GM18511 (cell line): ENCODE measurements around the gene SPOCK1.
"Not testable (repeated sequence)": the region's sequence is repeated elsewhere in the genome, so short reads cannot be mapped to it uniquely, and the experiment has no call there.

Experiments used
- ATAC-seq: cut with Tn5 transposase; IDR thresholded peaks from one replicate; pipeline ENCODE4 v1.9.1; 2021; ENCODE audit warnings: mild to moderate bottlenecking, moderate library complexity; ENCODE audit not compliant: unreplicated experiment

SPOCK1 gene

GRCh38 chr5:137268646-137269045, 230.5 kb downstream of the SPOCK1 start:
- no peak for ATAC-seq

- ATAC-seq = no peak
Observed at GRCh38 chr5:137266186-137266585, 232.9 kb downstream of the SPOCK1 start.

GRCh38 chr5:137265457-137265856, 233.7 kb downstream of the SPOCK1 start:
- ATAC-seq = no peak

GRCh38 chr5:137264573-137264972, 234.6 kb downstream of the SPOCK1 start:
- no peak for ATAC-seq

GRCh38 chr5:137264041-137264440, 235.1 kb downstream of the SPOCK1 start:
- ATAC-seq = no peak

GRCh38 chr5:137263371-137264005, 235.6 kb downstream of the SPOCK1 start:
- ATAC-seq = no peak

GRCh38 chr5:137262818-137263217, 236.3 kb downstream of the SPOCK1 start:
- no peak for ATAC-seq

- no peak for ATAC-seq
Observed at GRCh38 chr5:137260820-137261695, 238.1 kb downstream of the SPOCK1 start.

- ATAC-seq = not testable (repeated sequence)
Observed at GRCh38 chr5:137259115-137259514, 240.0 kb downstream of the SPOCK1 start.

GRCh38 chr5:137254119-137255090, 244.7 kb downstream of the SPOCK1 start:
- ATAC-seq = no peak

- no peak for ATAC-seq
Observed at GRCh38 chr5:137252512-137252911, 246.6 kb downstream of the SPOCK1 start.

GRCh38 chr5:137250421-137250820, 248.7 kb downstream of the SPOCK1 start:
- no peak for ATAC-seq

- no peak for ATAC-seq
Observed at GRCh38 chr5:137248527-137248926, 250.6 kb downstream of the SPOCK1 start.

- ATAC-seq = no peak
Observed at GRCh38 chr5:137245438-137245837, 253.7 kb downstream of the SPOCK1 start.

GRCh38 chr5:137240285-137240684, 258.8 kb downstream of the SPOCK1 start:
- ATAC-seq = no peak

- ATAC-seq = no peak
Observed at GRCh38 chr5:137236849-137237507, 262.1 kb downstream of the SPOCK1 start.

- ATAC-seq = no peak
Observed at GRCh38 chr5:137236252-137236651, 262.9 kb downstream of the SPOCK1 start.

GRCh38 chr5:137234973-137235943, 263.9 kb downstream of the SPOCK1 start:
- ATAC-seq = no peak

- ATAC-seq = no peak
Observed at GRCh38 chr5:137233726-137234125, 265.4 kb downstream of the SPOCK1 start.
